Activated T-helper 1 cell treated with Interleukin-2 at 50 U/mL for 16 hours (primary cell): ENCODE measurements around the gene RRAGC.

ENCODE experiments used
- DNase-seq: peaks from one replicate; pipeline ENCODE4 v3.0.0-alpha.2; 2020; ENCODE audit warnings: low read depth

RRAGC gene

GRCh38 chr1:38859561-38860453, at the start of gene RRAGC:
Gene RRAGC (minus strand): TSS chr1:38859772. CDS start chr1:38859646, 126 bp downstream.
- DNase-seq: peak; percentile 98

- DNase-seq: no peak
Observed at GRCh38 chr1:38908821-38909220, 49.2 kb upstream of the RRAGC start.

GRCh38 chr1:38905985-38906384, 46.4 kb upstream of the RRAGC start:
- DNase-seq: no peak

GRCh38 chr1:38899560-38899959, 40.0 kb upstream of the RRAGC start:
- no peak for DNase-seq

GRCh38 chr1:38898653-38899230, 39.2 kb upstream of the RRAGC start:
- DNase-seq: no peak

- DNase-seq: no peak
Observed at GRCh38 chr1:38896169-38896568, 36.6 kb upstream of the RRAGC start.

GRCh38 chr1:38892976-38893375, 33.4 kb upstream of the RRAGC start:
- no peak for DNase-seq

- DNase-seq: no peak
Observed at GRCh38 chr1:38891753-38892152, 32.2 kb upstream of the RRAGC start.

- DNase-seq: no peak
Observed at GRCh38 chr1:38889589-38889988, 30.0 kb upstream of the RRAGC start.

- DNase-seq: no peak
Observed at GRCh38 chr1:38888423-38889333, 29.1 kb upstream of the RRAGC start.

- DNase-seq: no peak
Observed at GRCh38 chr1:38885092-38885491, 25.5 kb upstream of the RRAGC start.

- DNase-seq: no peak
Observed at GRCh38 chr1:38881487-38881886, 21.9 kb upstream of the RRAGC start, which contains the start of gene GJA9. Gene GJA9 (minus strand): TSS chr1:38881587. CDS start chr1:38876098, 5,489 bp downstream.

GRCh38 chr1:38875811-38876210, 16.2 kb upstream of the RRAGC start:
- DNase-seq: no peak

- DNase-seq: peak; percentile 97
Observed at GRCh38 chr1:38873027-38873969, 13.7 kb upstream of the RRAGC start, which contains the start of gene MYCBP. Gene MYCBP (minus strand): TSS chr1:38873348. CDS start chr1:38873305, 43 bp downstream.

GRCh38 chr1:38872401-38873026, 12.9 kb upstream of the RRAGC start:
- DNase-seq: peak; percentile 9

- DNase-seq: no peak
Observed at GRCh38 chr1:38870996-38871395, 11.4 kb upstream of the RRAGC start.

GRCh38 chr1:38867208-38867607, 7.6 kb upstream of the RRAGC start:
- DNase-seq: no peak

GRCh38 chr1:38865112-38865715, 5.6 kb upstream of the RRAGC start:
- DNase-seq: no peak

GRCh38 chr1:38860454-38860795, 853 bp upstream of the RRAGC start:
- DNase-seq: no peak

GRCh38 chr1:38858833-38859560, 575 bp downstream of the RRAGC start:
- DNase-seq: no peak
